C4-2B (cell line): ENCODE measurements around the gene GNB3.

Experiments
- H3K27ac ChIP-seq: fragments of 450-650 bp; 2 replicates; pipeline ENCODE4 v1.5.1; 2017
- CTCF ChIP-seq: fragments of 450-650 bp; conservative IDR thresholded peaks from 2 replicates; pipeline ENCODE4 v1.5.1; 2017; ENCODE audit warnings: mild to moderate bottlenecking
- ZFX ChIP-seq: fragments of 450-650 bp; IDR thresholded peaks from 2 replicates; pipeline ENCODE4 v1.6.1; 2017

Gene GNB3

GRCh38 chr12:6832125-6832524 lies 8.6 kb upstream of the GNB3 start:
- TF ChIP-seq CTCF (no peak), ZFX (no peak)
- no peak overlapping the region for H3K27ac ChIP-seq

GRCh38 chr12:6833189-6833890 lies 7.4 kb upstream of the GNB3 start:
- no peak overlapping the region for H3K27ac ChIP-seq
- TF ChIP-seq ZFX (no peak), CTCF (no peak)

- TF ChIP-seq ZFX (no peak), CTCF (no peak)
- H3K27ac ChIP-seq: no peak overlapping the region
Measured at GRCh38 chr12:6834254-6834653, 6.5 kb upstream of the GNB3 start.

GRCh38 chr12:6834873-6835272 lies 5.9 kb upstream of the GNB3 start:
- TF ChIP-seq CTCF: no peak
- TF ChIP-seq ZFX: no peak
- H3K27ac ChIP-seq: no peak overlapping the region

- H3K27ac ChIP-seq: no peak overlapping the region
- TF ChIP-seq ZFX: no peak
- no peak for TF ChIP-seq CTCF
Measured at GRCh38 chr12:6836851-6837250, 3.9 kb upstream of the GNB3 start.

- TF ChIP-seq ZFX (no peak), CTCF (no peak)
- no peak overlapping the region for H3K27ac ChIP-seq
Measured at GRCh38 chr12:6837370-6838060, 3.2 kb upstream of the GNB3 start.

GRCh38 chr12:6838854-6839253 lies 1.9 kb upstream of the GNB3 start:
- TF ChIP-seq CTCF (no peak), ZFX (no peak)
- no peak overlapping the region for H3K27ac ChIP-seq
